AML-193 (cell line): Measurements from ENCODE around the gene TBX6.
"Not testable (repeated sequence)": the region's sequence is repeated elsewhere in the genome, so short reads cannot be mapped to it uniquely, and the experiment has no call there.

ENCODE experiments used
- DNase-seq, 2 experiments: peaks; one replicate each; lab custom pipeline; 2025; lab: John Stamatoyannopoulos, UW

The TBX6 gene

GRCh38 chr16:30065943-30066760 is 25.6 kb downstream of the TBX6 start:
- no peak for DNase-seq

DNA sequence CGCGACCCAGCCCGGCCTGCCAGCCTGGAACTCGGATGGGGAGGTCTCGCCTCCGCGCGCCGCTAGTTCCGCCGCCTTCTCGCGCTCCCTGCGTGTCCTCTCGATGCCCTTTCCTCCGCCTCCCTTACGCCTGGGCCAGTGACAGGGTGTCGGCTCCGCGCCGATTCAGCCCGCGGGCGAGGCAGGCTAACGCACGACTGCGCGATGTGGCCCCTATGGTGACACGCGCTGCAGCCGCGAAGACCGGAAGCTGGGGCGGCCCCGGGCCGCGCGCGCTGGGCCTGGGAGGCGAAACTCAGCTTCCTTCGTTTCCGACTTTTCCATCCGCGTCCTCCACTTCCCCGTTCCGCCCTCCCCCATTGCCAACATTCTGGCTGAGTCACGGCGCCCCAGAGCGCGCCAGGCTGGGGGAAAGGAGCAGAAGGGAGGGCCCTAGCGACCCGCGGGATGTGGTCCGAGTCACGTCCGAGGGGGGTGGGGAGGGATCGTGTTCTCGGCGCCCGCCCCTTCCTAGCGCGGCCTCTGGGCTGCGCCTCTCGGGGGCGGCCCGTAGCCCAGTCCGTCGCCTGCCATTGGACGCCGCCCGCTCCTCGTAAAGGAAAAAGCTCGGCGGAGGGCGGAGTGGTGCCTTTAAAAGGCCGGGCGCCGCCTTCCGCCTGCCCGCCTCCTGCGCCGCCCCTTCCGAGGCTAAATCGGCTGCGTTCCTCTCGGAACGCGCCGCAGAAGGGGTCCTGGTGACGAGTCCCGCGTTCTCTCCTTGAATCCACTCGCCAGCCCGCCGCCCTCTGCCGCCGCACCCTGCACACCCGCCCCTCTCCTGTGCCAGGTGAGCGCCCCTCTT is 26.4 kb downstream of the TBX6 start, which contains the start of gene ALDOA:
Gene ALDOA, plus strand, starts transcription at position 659 of the 841 bp plus-strand sequence. CDS start 1,138 bp downstream, outside the sequence.
- peak; percentile 95 to 97 for DNase-seq

DNA sequence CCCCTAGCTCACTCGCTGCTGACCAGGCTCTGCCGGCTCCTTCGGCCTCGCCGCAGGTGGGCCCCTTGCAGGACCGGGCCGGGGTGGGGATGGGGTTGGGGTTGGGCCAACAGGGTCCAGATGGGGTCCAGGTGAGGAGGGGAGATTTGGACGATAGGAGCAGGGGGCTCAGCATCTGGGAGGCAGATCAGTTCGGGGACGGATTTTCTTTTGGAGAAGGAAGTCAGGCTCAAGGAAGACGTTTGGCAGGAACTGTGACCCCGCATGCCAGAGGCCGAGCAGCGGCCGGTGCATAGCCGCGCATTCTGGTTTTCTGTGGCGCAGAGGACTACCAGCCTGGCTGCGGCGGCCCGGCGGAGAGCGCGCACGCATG is 27.0 kb downstream of the TBX6 start:
- no peak for DNase-seq

GRCh38 chr16:30063893-30064728 is 27.6 kb downstream of the TBX6 start:
- DNase-seq, result peak; percentile 70

GRCh38 chr16:30063278-30063892 is 28.3 kb downstream of the TBX6 start:
- DNase-seq, result no peak

GRCh38 chr16:30060836-30061554 is 30.7 kb downstream of the TBX6 start:
- no peak for DNase-seq

DNA sequence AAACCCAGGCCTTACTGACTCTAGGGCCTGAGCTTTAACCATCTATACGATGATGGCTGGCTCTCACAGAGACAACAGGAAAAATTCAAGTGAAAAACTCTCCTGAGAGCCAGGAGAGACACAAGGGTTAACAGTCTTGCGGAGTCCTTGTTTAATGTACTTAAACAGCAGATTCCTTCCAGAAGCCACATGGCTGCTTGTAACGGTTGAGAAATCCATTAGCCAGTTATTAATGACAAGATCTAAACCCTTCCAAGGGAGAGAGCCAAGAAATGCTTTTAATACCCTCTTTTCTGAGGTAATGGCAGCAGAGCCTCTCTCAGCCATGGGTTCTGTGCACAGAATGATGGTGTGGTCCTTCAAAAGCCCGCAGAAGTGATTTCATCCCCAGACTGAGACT is 31.4 kb downstream of the TBX6 start:
- DNase-seq, result no peak

- peak; percentile 17 to 19 for DNase-seq
Measured at GRCh38 chr16:30054959-30055553, 36.7 kb downstream of the TBX6 start.

DNA sequence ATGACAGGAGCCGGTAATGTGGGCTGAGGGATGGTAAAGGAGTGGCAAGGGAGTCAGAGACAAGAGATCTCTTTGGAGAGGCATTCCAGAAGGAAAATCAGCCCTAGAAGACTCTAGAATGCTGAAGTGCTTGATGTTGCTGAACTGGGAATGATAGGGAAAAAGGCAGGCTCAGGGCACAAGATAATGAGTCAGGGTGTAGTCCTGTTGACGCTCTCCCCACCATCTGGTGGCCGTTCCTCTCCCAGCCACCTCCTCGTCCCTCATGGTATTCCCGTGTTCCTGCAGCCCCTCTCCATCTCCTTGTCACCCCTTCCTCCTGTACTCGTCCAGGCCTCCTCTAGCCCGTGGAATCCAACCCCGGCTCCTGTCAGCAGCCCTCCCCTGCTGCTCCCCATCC is 37.3 kb downstream of the TBX6 start:
- DNase-seq, result no peak

GRCh38 chr16:30053376-30054015 is 38.2 kb downstream of the TBX6 start:
- DNase-seq, result peak; percentile 20 to 28

- peak; percentile 86 to 91 for DNase-seq
Measured at GRCh38 chr16:30052671-30053372, 38.9 kb downstream of the TBX6 start.

- DNase-seq, result no peak
Measured at GRCh38 chr16:30051518-30051917, 40.2 kb downstream of the TBX6 start.

GRCh38 chr16:30049871-30050270 is 41.9 kb downstream of the TBX6 start:
- DNase-seq, result no peak

GRCh38 chr16:30046588-30046987 is 45.1 kb downstream of the TBX6 start:
- DNase-seq, result no peak

DNA sequence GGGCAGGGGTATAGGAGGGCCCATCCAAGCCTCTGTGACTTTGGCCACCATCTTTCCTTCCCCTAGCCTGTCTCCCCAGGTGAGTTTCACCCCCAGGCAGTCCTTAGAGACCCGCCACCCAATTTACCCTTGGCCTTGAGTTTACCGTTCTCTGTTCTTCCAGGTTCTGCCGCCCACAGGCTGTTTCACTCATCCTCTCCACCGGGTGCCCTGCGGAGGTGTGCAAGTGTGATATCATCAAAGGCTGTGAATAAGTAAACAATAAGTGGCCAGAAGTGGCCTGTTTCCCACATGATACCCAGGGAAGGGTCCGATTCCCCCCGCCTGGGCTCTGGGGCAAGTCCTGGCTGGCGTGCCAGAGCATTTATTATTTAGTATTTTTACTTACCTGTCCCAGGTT is 45.5 kb downstream of the TBX6 start:
- no peak for DNase-seq

- peak; percentile 24 to 44 for DNase-seq
Measured at GRCh38 chr16:30041841-30042240, 49.9 kb downstream of the TBX6 start.

GRCh38 chr16:30040690-30041089 is 51.0 kb downstream of the TBX6 start:
- not testable (repeated sequence) for DNase-seq

DNA sequence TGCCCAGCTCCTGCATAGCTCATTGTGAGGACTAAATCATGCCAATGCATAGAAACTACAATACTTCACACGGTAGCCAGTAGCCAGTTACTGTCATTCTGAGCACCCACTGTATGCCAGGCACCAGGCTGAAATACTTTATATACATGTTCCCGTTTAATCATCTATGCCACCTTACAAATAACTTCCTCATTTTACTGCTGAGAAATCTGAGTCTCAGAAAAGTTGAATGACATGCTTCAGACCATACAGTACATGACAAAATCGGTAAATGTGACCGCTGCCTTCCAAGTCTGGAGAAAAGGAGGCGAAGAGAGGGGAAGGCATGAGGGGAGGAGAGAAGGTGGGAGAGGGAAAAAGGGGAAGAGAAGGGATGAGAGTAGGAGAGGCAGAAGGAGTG is 51.5 kb downstream of the TBX6 start:
- DNase-seq, result peak; percentile 49 to 60
